HUES64 (cell line): ENCODE data around the gene ME1.
"Not testable (repeated sequence)": the region's sequence is repeated elsewhere in the genome, so short reads cannot be mapped to it uniquely, and the experiment has no call there.

ENCODE experiments used
- H3K27ac ChIP-seq: 2 replicates; pipeline ENCODE4 v1.7.0; 2013; ENCODE audit warnings: low read depth, low read length, inconsistent platforms
- H3K27me3 ChIP-seq: 2 replicates; pipeline ENCODE4 v1.6.1; 2013; ENCODE audit warnings: mild to moderate bottlenecking, low read length; ENCODE audit not compliant: insufficient read depth
- H3K36me3 ChIP-seq: 2 replicates; pipeline ENCODE4 v1.6.1; 2013; ENCODE audit warnings: mild to moderate bottlenecking, low read length; ENCODE audit not compliant: insufficient read depth
- H3K4me1 ChIP-seq: 2 replicates; pipeline ENCODE4 v1.6.1; 2013; ENCODE audit warnings: mild to moderate bottlenecking, low read length, moderate library complexity; ENCODE audit not compliant: insufficient read depth
- H3K4me3 ChIP-seq: 2 replicates; pipeline ENCODE4 v1.5.1; 2013; ENCODE audit warnings: mild to moderate bottlenecking, low read length, moderate library complexity
- H3K9ac ChIP-seq: 2 replicates; pipeline ENCODE4 v1.6.1; 2013; ENCODE audit warnings: mild to moderate bottlenecking, low read depth, low read length
- H3K9me3 ChIP-seq: 2 replicates; pipeline ENCODE4 v1.6.1; 2013; ENCODE audit warnings: low read depth, low read length; ENCODE audit not compliant: insufficient read depth
- WGBS: fragments of 150-250, 120-280 bp; methylation state at CpG from one replicate; pipeline ENCODE4 v1.1.7; 2013; ENCODE audit warnings: missing lambda C conversion rate; 5-methylcytosine and 5-hydroxymethylcytosine counted together

The ME1 gene

DNA sequence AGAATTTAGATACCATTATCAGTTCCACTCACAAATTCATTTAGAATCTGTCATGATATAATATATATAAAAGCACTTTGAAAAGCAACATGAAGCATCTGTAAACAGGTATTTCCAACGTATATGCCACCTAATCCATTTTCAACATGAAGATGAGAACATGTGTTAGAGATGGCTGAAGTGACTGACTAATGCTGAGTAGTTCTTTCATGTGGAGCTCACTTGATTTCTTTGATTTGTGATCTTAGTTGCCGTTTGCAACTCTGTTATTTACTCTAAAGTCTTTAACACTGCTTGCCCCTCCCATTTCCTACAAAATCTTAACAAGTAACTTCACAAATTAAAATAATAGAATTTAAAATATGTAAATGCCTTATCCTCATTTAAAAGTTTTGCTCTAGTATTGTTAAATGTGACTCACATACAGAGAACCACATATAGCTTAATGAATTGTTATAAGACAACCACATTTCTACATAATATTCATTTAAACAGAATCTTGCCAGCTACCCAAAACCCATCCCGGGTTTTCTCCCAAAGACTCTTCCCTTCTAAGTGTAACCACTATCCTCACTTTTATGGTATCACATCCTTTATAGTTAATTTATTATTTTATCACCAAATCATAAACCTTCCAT, 78.3 kb downstream of the ME1 start:
- WGBS: 94% methylated on average over 1 of the region's 3 CpGs
- no peaks in the 10 kb centered on the region for H3K36me3 ChIP-seq
- H3K4me1 ChIP-seq: no peaks in the 10 kb centered on the region
- no peaks in the 10 kb centered on the region for H3K27me3 ChIP-seq
- H3K27ac ChIP-seq: no peak overlapping the region
- no peak overlapping the region for H3K4me3 ChIP-seq
- no peaks in the 10 kb centered on the region for H3K9me3 ChIP-seq
- no peak overlapping the region for H3K9ac ChIP-seq

GRCh38 chr6:83343121-83343520, 87.7 kb downstream of the ME1 start:
- Histone ChIP-seq H3K36me3 (no peaks in the 10 kb centered on the region; the same call in 1 of the 2 replicates), H3K4me1 (no peaks in the 10 kb centered on the region), H3K27me3 (no peaks in the 10 kb centered on the region), H3K27ac (no peak overlapping the region), H3K9ac (no peak overlapping the region), H3K9me3 (no peaks in the 10 kb centered on the region), H3K4me3 (no peak overlapping the region)
- WGBS: 88% methylated on average over 3 of the region's 3 CpGs

DNA sequence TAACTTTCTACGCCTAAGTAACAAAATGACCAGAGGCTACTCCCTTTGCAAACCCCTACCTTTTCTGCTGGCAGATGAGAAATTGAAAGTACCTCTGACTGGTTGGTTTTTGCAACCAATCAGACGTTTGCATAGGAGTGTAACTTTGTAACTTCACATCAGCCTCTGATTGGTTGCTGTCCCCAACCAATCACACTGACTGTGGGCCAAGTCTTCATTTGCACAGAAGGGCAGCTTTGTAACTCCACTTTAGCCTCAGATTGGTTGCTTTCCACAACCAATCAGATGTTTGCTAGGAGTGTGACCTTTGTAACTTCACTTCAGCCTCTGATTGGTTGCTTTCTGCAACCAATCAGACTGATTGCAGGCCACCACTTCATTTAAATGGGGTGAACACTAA, 89.1 kb downstream of the ME1 start:
- Histone ChIP-seq H3K4me3 (no peak overlapping the region), H3K27ac (no peak overlapping the region), H3K36me3 (no peaks in the 10 kb centered on the region; the same call in 1 of the 2 replicates), H3K9me3 (no peaks in the 10 kb centered on the region), H3K9ac (no peak overlapping the region), H3K4me1 (no peaks in the 10 kb centered on the region), H3K27me3 (no peaks in the 10 kb centered on the region)
- 92% methylated on average over 2 of the region's 2 CpGs for WGBS

GRCh38 chr6:83333916-83334315, 96.9 kb downstream of the ME1 start:
- H3K36me3 ChIP-seq, H3K9me3 ChIP-seq, H3K27me3 ChIP-seq, H3K4me3 ChIP-seq, H3K4me1 ChIP-seq, H3K27ac ChIP-seq, H3K9ac ChIP-seq: not testable (repeated sequence)
- WGBS: 85% methylated on average over 13 of the region's 24 CpGs

DNA sequence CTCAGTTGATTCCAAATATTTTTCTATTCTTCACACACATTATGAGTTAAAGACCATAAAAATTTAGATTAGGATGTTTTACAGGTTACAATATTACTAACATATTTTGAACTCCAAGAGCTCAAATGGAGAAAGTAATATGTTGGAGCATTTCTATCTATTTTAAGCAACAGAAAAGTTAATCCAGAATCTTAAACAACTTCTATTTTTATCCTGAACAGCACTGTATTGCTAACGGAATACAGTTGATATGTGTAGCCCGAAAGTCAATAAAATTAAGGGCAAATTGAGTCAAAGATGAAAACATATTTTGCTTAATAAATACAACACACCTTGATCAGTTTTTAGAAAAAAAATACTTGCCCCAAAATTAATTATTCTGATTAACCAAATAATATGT, 97.4 kb downstream of the ME1 start:
- Histone ChIP-seq H3K27me3 (no peaks in the 10 kb centered on the region), H3K4me1 (no peaks in the 10 kb centered on the region), H3K9ac (no peak overlapping the region), H3K4me3 (no peak overlapping the region), H3K27ac (no peak overlapping the region), H3K36me3 (no peaks in the 10 kb centered on the region), H3K9me3 (no peaks in the 10 kb centered on the region)
- WGBS: 100% methylated on average over 1 of the region's 2 CpGs

GRCh38 chr6:83314693-83315092, 116.2 kb downstream of the ME1 start:
- Histone ChIP-seq H3K27me3 (no peaks in the 10 kb centered on the region), H3K9ac (no peak overlapping the region)
- no CpG with 5 or more reads among the region's 1 CpG for WGBS

GRCh38 chr6:83313882-83314281, 117.0 kb downstream of the ME1 start:
- no peaks in the 10 kb centered on the region for H3K4me1 ChIP-seq
- no peaks in the 10 kb centered on the region for H3K36me3 ChIP-seq
- no peak overlapping the region for H3K9ac ChIP-seq
- H3K27ac ChIP-seq: no peak overlapping the region
- H3K27me3 ChIP-seq: no peaks in the 10 kb centered on the region
- H3K9me3 ChIP-seq: no peaks in the 10 kb centered on the region
- H3K4me3 ChIP-seq: no peak overlapping the region

More at GRCh38 chr6:83314693-83315092, 116.2 kb downstream of the ME1 start:
- no peaks in the 10 kb centered on the region for H3K4me1 ChIP-seq
- no peaks in the 10 kb centered on the region for H3K36me3 ChIP-seq
- H3K4me3 ChIP-seq: no peak overlapping the region
- no peak overlapping the region for H3K27ac ChIP-seq
- H3K9me3 ChIP-seq: no peaks in the 10 kb centered on the region

- Histone ChIP-seq H3K9ac (no peak overlapping the region), H3K27ac (no peak overlapping the region), H3K4me3 (no peak overlapping the region), H3K4me1 (no peaks in the 10 kb centered on the region), H3K36me3 (no peaks in the 10 kb centered on the region), H3K27me3 (no peaks in the 10 kb centered on the region), H3K9me3 (no peaks in the 10 kb centered on the region)
- 100% methylated on average over 1 of the region's 1 CpG for WGBS
Observed at GRCh38 chr6:83311231-83311630, 119.6 kb downstream of the ME1 start.

- no peaks in the 10 kb centered on the region for H3K36me3 ChIP-seq
- H3K9me3 ChIP-seq: no peaks in the 10 kb centered on the region
- no peak overlapping the region for H3K4me3 ChIP-seq
- H3K4me1 ChIP-seq: no peaks in the 10 kb centered on the region
- no peak overlapping the region for H3K27ac ChIP-seq
- WGBS: 94% methylated on average over 4 of the region's 4 CpGs
- H3K9ac ChIP-seq: no peak overlapping the region
- no peaks in the 10 kb centered on the region for H3K27me3 ChIP-seq
Observed at GRCh38 chr6:83310046-83310445, 120.8 kb downstream of the ME1 start.

GRCh38 chr6:83309344-83309743, 121.5 kb downstream of the ME1 start:
- Histone ChIP-seq H3K27ac (no peak overlapping the region), H3K27me3 (no peaks in the 10 kb centered on the region), H3K9ac (no peak overlapping the region), H3K4me1 (no peaks in the 10 kb centered on the region), H3K36me3 (no peaks in the 10 kb centered on the region), H3K9me3 (no peaks in the 10 kb centered on the region), H3K4me3 (no peak overlapping the region)
- WGBS: 81% methylated on average over 1 of the region's 1 CpG

- Histone ChIP-seq H3K27ac (no peak overlapping the region), H3K27me3 (no peaks in the 10 kb centered on the region), H3K36me3 (no peaks in the 10 kb centered on the region), H3K4me3 (no peak overlapping the region), H3K9ac (no peak overlapping the region), H3K9me3 (no peaks in the 10 kb centered on the region), H3K4me1 (no peaks in the 10 kb centered on the region)
Observed at GRCh38 chr6:83308833-83309232, 122.0 kb downstream of the ME1 start.

- Histone ChIP-seq H3K27me3 (no peaks in the 10 kb centered on the region), H3K9me3 (no peaks in the 10 kb centered on the region), H3K4me3 (no peak overlapping the region), H3K4me1 (no peaks in the 10 kb centered on the region), H3K36me3 (no peaks in the 10 kb centered on the region), H3K9ac (no peak overlapping the region), H3K27ac (no peak overlapping the region)
- no CpG with 5 or more reads among the region's 1 CpG for WGBS
Observed at GRCh38 chr6:83307849-83308248, 123.0 kb downstream of the ME1 start.
